ENCODE results near the gene VWA5B1. TPM values are rescaled to one million over a fixed set of nuclear protein-coding genes. Genes with fewer than 3 reads are reported as not detected.

VWA5B1 gene
- total RNA-seq, 5 donors from 2014 or later (not counting 1 experiment from before 2014, with no cell fraction given), result 0.13 to 0.18 (median 0.15) TPM; not detected in 1

GRCh38 chr1:20370698-20371097 is 80.0 kb downstream of the VWA5B1 start:
- H3K9me3 Mint-ChIP-seq, result no peaks in the 10 kb centered on the region
- H3K27ac ChIP-seq (ENCODE audit: low read length), result no peak overlapping the region
- POLR2A ChIA-PET, result no interaction called here
- H3K36me3 Mint-ChIP-seq, result no peaks in the 10 kb centered on the region
- no peaks in the 10 kb centered on the region for H3K36me3 ChIP-seq (ENCODE audit: control insufficient read depth in 2 of 2, extremely low read depth in 1 of 2, insufficient read depth in 1 of 2, low read length in 1 of 2)
- H3K4me1 Mint-ChIP-seq, result peaks cover 2 to 10% (median 6%) of the 10 kb centered on the region in 3 donors
- H3K27me3 ChIP-seq (replicated peaks in 1 of 2; ENCODE audit: control insufficient read depth in 2 of 2, extremely low read depth in 1 of 2, insufficient read depth in 2 of 2, low read length in 1 of 2), result peaks cover 2 to 63% of the 10 kb centered on the region in 2 experiments
- ATAC-seq (replicated peaks in 1 of 4) (no peak), DNase-seq (no peak)
- WGBS (ENCODE audit: insufficient coverage), result 70% methylated on average over 5 of the region's 8 CpGs
- H3K27ac Mint-ChIP-seq, result no peak overlapping the region
- no peak overlapping the region for H3K4me3 ChIP-seq (ENCODE audit: control insufficient read depth in 1 of 2, extremely low read depth in 1 of 2, low read length in 1 of 2)
- peaks cover 43 to 65% of the 10 kb centered on the region in 2 donors for H3K27me3 Mint-ChIP-seq
- no peak overlapping the region for H3K4me3 Mint-ChIP-seq
- no peaks in the 10 kb centered on the region for H3K4me1 ChIP-seq (ENCODE audit: control insufficient read depth in 1 of 2, extremely low read depth in 1 of 2, insufficient read depth in 2 of 2, low read length in 2 of 2)
- CTCF ChIA-PET, result no interaction called here
- no peaks in the 10 kb centered on the region for H3K9me3 ChIP-seq

GRCh38 chr1:20371411-20371810 is 80.7 kb downstream of the VWA5B1 start:
- H3K9me3 Mint-ChIP-seq, result no peaks in the 10 kb centered on the region
- CTCF ChIA-PET, result interaction anchor here in 1 of 2 donors (0.6 kb wide), 1 partner anchor 181 kb away, joined by 3 read pairs; no protein-coding TSS in a partner anchor
- POLR2A ChIA-PET, result no interaction called here

GRCh38 chr1:20371883-20372282 is 81.2 kb downstream of the VWA5B1 start:
- H3K27me3 ChIP-seq (replicated peaks in 1 of 2; ENCODE audit: control insufficient read depth in 2 of 2, extremely low read depth in 1 of 2, insufficient read depth in 2 of 2, low read length in 1 of 2), result peaks cover 2 to 60% of the 10 kb centered on the region in 2 experiments
- CTCF ChIA-PET, result interaction anchor here in 1 of 2 donors (0.6 kb wide), 1 partner anchor 181 kb away, joined by 3 read pairs; no protein-coding TSS in a partner anchor
- peaks cover 45 to 66% of the 10 kb centered on the region in 2 donors for H3K27me3 Mint-ChIP-seq
- WGBS (ENCODE audit: insufficient coverage), result no CpG with 5 or more reads among the region's 2 CpGs
- H3K36me3 ChIP-seq (ENCODE audit: control insufficient read depth in 2 of 2, extremely low read depth in 1 of 2, insufficient read depth in 1 of 2, low read length in 1 of 2), result no peaks in the 10 kb centered on the region
- peaks cover 0 to 10% (median 4%) of the 10 kb centered on the region in 3 donors for H3K4me1 Mint-ChIP-seq
- H3K4me3 Mint-ChIP-seq, result no peak overlapping the region
- POLR2A ChIA-PET, result no interaction called here
- H3K9me3 Mint-ChIP-seq, result no peaks in the 10 kb centered on the region
- no peak overlapping the region for H3K27ac ChIP-seq (ENCODE audit: low read length)
- DNase-seq (no peak), ATAC-seq (replicated peaks in 1 of 4) (no peak)
- H3K4me3 ChIP-seq (ENCODE audit: control insufficient read depth in 1 of 2, extremely low read depth in 1 of 2, low read length in 1 of 2), result no peak overlapping the region
- no peaks in the 10 kb centered on the region for H3K9me3 ChIP-seq
- H3K4me1 ChIP-seq (ENCODE audit: control insufficient read depth in 1 of 2, extremely low read depth in 1 of 2, insufficient read depth in 2 of 2, low read length in 2 of 2), result peaks cover 0 to under 1% of the 10 kb centered on the region in 2 experiments
- H3K27ac Mint-ChIP-seq, result no peak overlapping the region
- no peaks in the 10 kb centered on the region for H3K36me3 Mint-ChIP-seq

More at GRCh38 chr1:20371411-20371810, 80.7 kb downstream of the VWA5B1 start:
- Histone ChIP-seq H3K27ac (ENCODE audit: low read length) (no peak overlapping the region), H3K4me1 (ENCODE audit: control insufficient read depth in 1 of 2, extremely low read depth in 1 of 2, insufficient read depth in 2 of 2, low read length in 2 of 2) (no peaks in the 10 kb centered on the region), H3K36me3 (ENCODE audit: control insufficient read depth in 2 of 2, extremely low read depth in 1 of 2, insufficient read depth in 1 of 2, low read length in 1 of 2) (no peaks in the 10 kb centered on the region), H3K27me3 (replicated peaks in 1 of 2; ENCODE audit: control insufficient read depth in 2 of 2, extremely low read depth in 1 of 2, insufficient read depth in 2 of 2, low read length in 1 of 2) (peaks cover 2 to 58% of the 10 kb centered on the region in 2 experiments), H3K4me3 (ENCODE audit: control insufficient read depth in 1 of 2, extremely low read depth in 1 of 2, low read length in 1 of 2) (no peak overlapping the region), H3K9me3 (no peaks in the 10 kb centered on the region)
- Mint-ChIP-seq H3K4me3 (no peak overlapping the region), H3K27me3 (peaks cover 45 to 66% of the 10 kb centered on the region in 2 donors), H3K4me1 (peaks cover 0 to 10% (median 4%) of the 10 kb centered on the region in 3 donors), H3K27ac (no peak overlapping the region), H3K36me3 (no peaks in the 10 kb centered on the region)
- no peak for DNase-seq
- WGBS (ENCODE audit: insufficient coverage), result 58% methylated on average over 3 of the region's 6 CpGs
- no peak for ATAC-seq (replicated peaks in 1 of 4)

- peaks cover 0 to 3% (median 1%) of the 10 kb centered on the region in 3 donors for H3K4me1 Mint-ChIP-seq
- POLR2A ChIA-PET, result no interaction called here
- Histone ChIP-seq H3K27me3 (replicated peaks in 1 of 2; ENCODE audit: control insufficient read depth in 2 of 2, extremely low read depth in 1 of 2, insufficient read depth in 2 of 2, low read length in 1 of 2) (peaks cover 0 to 59% of the 10 kb centered on the region in 2 experiments), H3K27ac (ENCODE audit: low read length) (no peak overlapping the region), H3K36me3 (ENCODE audit: control insufficient read depth in 2 of 2, extremely low read depth in 1 of 2, insufficient read depth in 1 of 2, low read length in 1 of 2) (no peaks in the 10 kb centered on the region), H3K9me3 (no peaks in the 10 kb centered on the region), H3K4me3 (ENCODE audit: control insufficient read depth in 1 of 2, extremely low read depth in 1 of 2, low read length in 1 of 2) (no peak overlapping the region), H3K4me1 (ENCODE audit: control insufficient read depth in 1 of 2, extremely low read depth in 1 of 2, insufficient read depth in 2 of 2, low read length in 2 of 2) (peaks cover 0 to 2% of the 10 kb centered on the region in 2 experiments)
- H3K27ac Mint-ChIP-seq, result no peak overlapping the region
- DNase-seq (no peak), ATAC-seq (replicated peaks in 1 of 4) (no peak)
- peaks cover 42 to 62% of the 10 kb centered on the region in 2 donors for H3K27me3 Mint-ChIP-seq
- WGBS (ENCODE audit: insufficient coverage), result no CpG with 5 or more reads among the region's 4 CpGs
- H3K36me3 Mint-ChIP-seq, result no peaks in the 10 kb centered on the region
- H3K9me3 Mint-ChIP-seq, result no peaks in the 10 kb centered on the region
- CTCF ChIA-PET, result no interaction called here
- no peak overlapping the region for H3K4me3 Mint-ChIP-seq
These were observed 82.0 kb downstream of the VWA5B1 start for GRCh38 chr1:20372676-20373075.

GRCh38 chr1:20373286-20373685 is 82.6 kb downstream of the VWA5B1 start:
- CTCF ChIA-PET, result no interaction called here
- H3K9me3 ChIP-seq, result no peaks in the 10 kb centered on the region
- H3K27me3 ChIP-seq (replicated peaks in 1 of 2; ENCODE audit: control insufficient read depth in 2 of 2, extremely low read depth in 1 of 2, insufficient read depth in 2 of 2, low read length in 1 of 2), result peaks cover 0 to 59% of the 10 kb centered on the region in 2 experiments
- H3K27ac ChIP-seq (ENCODE audit: low read length), result no peak overlapping the region
- Mint-ChIP-seq H3K27ac (no peak overlapping the region), H3K4me1 (peaks cover 0 to 1% (median 0%) of the 10 kb centered on the region in 3 donors), H3K9me3 (no peaks in the 10 kb centered on the region), H3K27me3 (peaks cover 36 to 56% of the 10 kb centered on the region in 2 donors), H3K36me3 (no peaks in the 10 kb centered on the region), H3K4me3 (no peak overlapping the region)
- no peak overlapping the region for H3K4me3 ChIP-seq (ENCODE audit: control insufficient read depth in 1 of 2, extremely low read depth in 1 of 2, low read length in 1 of 2)
- WGBS (ENCODE audit: insufficient coverage), result 52% methylated on average over 5 of the region's 8 CpGs
- peaks cover 0 to 2% of the 10 kb centered on the region in 2 experiments for H3K4me1 ChIP-seq (ENCODE audit: control insufficient read depth in 1 of 2, extremely low read depth in 1 of 2, insufficient read depth in 2 of 2, low read length in 2 of 2)
- POLR2A ChIA-PET, result no interaction called here
- ATAC-seq (replicated peaks in 1 of 4) (no peak), DNase-seq (no peak)
- no peaks in the 10 kb centered on the region for H3K36me3 ChIP-seq (ENCODE audit: control insufficient read depth in 2 of 2, extremely low read depth in 1 of 2, insufficient read depth in 1 of 2, low read length in 1 of 2)

- H3K36me3 Mint-ChIP-seq, result no peaks in the 10 kb centered on the region
- H3K27ac Mint-ChIP-seq, result no peak overlapping the region
- no peaks in the 10 kb centered on the region for H3K9me3 ChIP-seq
- ChIA-PET POLR2A (no interaction called here), CTCF (no interaction called here)
- ATAC-seq (replicated peaks in 1 of 4) (no peak), DNase-seq (no peak)
- peaks cover 0 to 55% of the 10 kb centered on the region in 2 experiments for H3K27me3 ChIP-seq (replicated peaks in 1 of 2; ENCODE audit: control insufficient read depth in 2 of 2, extremely low read depth in 1 of 2, insufficient read depth in 2 of 2, low read length in 1 of 2)
- 68% methylated on average over 2 of the region's 2 CpGs for WGBS (ENCODE audit: insufficient coverage)
- no peak overlapping the region for H3K27ac ChIP-seq (ENCODE audit: low read length)
- no peak overlapping the region for H3K4me3 ChIP-seq (ENCODE audit: control insufficient read depth in 1 of 2, extremely low read depth in 1 of 2, low read length in 1 of 2)
- H3K36me3 ChIP-seq (ENCODE audit: control insufficient read depth in 2 of 2, extremely low read depth in 1 of 2, insufficient read depth in 1 of 2, low read length in 1 of 2), result no peaks in the 10 kb centered on the region
- no peak overlapping the region for H3K4me3 Mint-ChIP-seq
- H3K4me1 ChIP-seq (ENCODE audit: control insufficient read depth in 1 of 2, extremely low read depth in 1 of 2, insufficient read depth in 2 of 2, low read length in 2 of 2), result peaks cover 0 to 2% of the 10 kb centered on the region in 2 experiments
- no peaks in the 10 kb centered on the region for H3K9me3 Mint-ChIP-seq
- peaks cover 31 to 51% of the 10 kb centered on the region in 2 donors for H3K27me3 Mint-ChIP-seq
- peaks cover 0 to 1% (median 0%) of the 10 kb centered on the region in 3 donors for H3K4me1 Mint-ChIP-seq
These were observed 83.1 kb downstream of the VWA5B1 start for GRCh38 chr1:20373764-20374163.
